ENCODE measurements around the gene FSD1L. TPM values are rescaled to one million over a fixed set of nuclear protein-coding genes. Genes with fewer than 3 reads are reported as not detected.

FSD1L gene
- total RNA-seq, 6 experiments from 2014 or later = 1.6 to 3.0 (median 2.4) TPM

DNA sequence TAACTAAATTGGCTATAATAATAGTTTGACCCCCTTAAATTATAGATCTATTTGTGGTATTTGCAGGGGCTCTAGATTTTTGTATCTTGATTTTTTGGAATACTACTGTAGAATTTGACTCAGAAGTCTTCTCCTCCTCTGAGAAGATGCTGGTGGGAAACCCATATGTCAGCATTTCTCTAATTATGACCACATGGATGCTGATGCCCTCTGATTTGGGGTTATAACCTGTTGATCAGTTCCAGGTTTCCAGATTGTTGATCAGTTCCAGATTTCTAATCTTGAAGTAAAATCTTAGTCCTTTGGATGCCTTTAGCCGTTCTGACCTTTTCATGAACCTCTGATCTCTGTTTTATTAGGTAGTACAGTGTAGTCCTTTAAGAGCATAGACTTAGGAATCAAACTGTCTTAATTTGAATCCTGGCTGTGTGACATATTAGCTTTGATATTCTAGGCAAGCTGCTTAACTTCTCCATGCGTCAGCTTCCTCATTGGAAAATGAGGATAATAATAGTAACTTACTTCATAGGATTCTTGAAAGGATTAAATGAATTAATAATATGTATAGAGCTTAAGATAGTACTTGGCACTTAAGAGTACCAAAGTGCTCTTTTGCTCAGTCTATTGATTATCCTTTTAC lies 8.1 kb downstream of the FSD1L start:
- no peaks in the 10 kb centered on the region for H3K27me3 Mint-ChIP-seq (ENCODE audit: insufficient read depth)
- peak overlapping the region; percentile 28 for H3K27ac Mint-ChIP-seq
- TF ChIP-seq, protein P1, sequence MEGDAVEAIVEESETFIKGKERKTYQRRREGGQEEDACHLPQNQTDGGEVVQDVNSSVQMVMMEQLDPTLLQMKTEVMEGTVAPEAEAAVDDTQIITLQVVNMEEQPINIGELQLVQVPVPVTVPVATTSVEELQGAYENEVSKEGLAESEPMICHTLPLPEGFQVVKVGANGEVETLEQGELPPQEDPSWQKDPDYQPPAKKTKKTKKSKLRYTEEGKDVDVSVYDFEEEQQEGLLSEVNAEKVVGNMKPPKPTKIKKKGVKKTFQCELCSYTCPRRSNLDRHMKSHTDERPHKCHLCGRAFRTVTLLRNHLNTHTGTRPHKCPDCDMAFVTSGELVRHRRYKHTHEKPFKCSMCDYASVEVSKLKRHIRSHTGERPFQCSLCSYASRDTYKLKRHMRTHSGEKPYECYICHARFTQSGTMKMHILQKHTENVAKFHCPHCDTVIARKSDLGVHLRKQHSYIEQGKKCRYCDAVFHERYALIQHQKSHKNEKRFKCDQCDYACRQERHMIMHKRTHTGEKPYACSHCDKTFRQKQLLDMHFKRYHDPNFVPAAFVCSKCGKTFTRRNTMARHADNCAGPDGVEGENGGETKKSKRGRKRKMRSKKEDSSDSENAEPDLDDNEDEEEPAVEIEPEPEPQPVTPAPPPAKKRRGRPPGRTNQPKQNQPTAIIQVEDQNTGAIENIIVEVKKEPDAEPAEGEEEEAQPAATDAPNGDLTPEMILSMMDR (IDR thresholded peaks at IDR 0.05) = no peak
- H3K36me3 Mint-ChIP-seq (ENCODE audit: low read depth) = peaks cover 13% of the 10 kb centered on the region
- DNase-seq = peak; percentile 20
- peaks cover 67% of the 10 kb centered on the region for H3K4me1 Mint-ChIP-seq (ENCODE audit: low read depth)
- no peak overlapping the region for H3K4me3 Mint-ChIP-seq
- peaks cover 6% of the 10 kb centered on the region; the same call in 1 of the 2 replicates for H3K9me3 Mint-ChIP-seq

DNA sequence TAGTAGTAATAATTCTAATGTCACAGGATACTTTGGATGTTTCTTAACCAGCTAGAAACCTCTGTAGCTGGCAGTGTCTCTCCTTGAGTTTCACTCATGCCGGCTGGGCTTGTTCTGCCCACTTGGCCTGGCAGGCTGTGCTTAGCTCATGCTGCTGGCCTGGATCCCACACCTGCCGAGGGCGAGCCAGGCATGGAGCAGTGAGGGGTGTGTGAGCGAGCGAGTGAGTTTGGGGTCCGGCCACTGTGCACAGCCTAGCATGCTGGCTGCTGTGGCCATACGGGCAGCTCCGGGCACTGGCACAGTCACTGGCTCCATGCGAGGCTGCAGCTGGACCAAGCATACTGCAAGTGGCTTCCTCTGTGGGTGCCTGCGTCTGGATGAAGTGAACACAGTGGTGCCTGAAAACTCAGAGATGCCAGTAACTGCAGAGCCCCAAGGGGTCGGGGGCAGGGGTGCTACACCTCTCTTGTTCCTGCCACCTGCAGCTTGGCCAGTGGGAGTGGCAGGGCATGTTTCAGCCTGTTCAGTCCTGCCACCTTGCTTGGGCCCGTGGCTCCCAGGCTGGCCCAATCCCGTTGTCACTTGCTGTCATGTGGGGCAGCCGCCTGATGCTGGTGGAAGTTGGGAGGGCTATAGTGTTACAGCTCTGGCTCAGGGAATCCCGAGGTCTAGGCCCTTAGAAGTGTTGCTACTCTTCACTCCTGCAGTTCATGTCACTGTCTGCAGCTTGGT lies 9.9 kb downstream of the FSD1L start:
- H3K36me3 Mint-ChIP-seq (ENCODE audit: low read depth) = peaks cover 13% of the 10 kb centered on the region
- TF ChIP-seq, protein P1 (IDR thresholded peaks at IDR 0.05) = no peak

DNA sequence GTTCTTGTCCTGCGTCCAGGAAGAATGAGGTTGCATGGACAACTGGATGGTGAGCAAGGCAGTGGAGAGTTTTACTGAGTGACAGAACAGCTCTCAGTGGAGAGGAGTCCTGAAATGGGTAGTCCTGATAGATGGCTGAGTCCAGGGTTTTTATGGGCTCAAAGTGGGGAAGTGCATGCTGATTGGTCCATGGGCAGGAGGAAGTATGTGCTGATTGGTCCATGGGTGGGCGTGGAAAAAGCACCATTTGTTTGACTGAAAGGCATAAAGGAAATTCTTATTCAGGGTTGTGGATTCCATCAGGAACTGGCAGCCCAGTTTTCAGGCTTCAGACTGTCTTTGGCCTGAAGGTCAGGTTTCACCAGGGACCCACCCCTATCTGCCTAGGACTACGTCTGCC lies 10.6 kb downstream of the FSD1L start:
- TF ChIP-seq, protein P1 (IDR thresholded peaks at IDR 0.05) = no peak
- no peak overlapping the region for H3K4me3 Mint-ChIP-seq

More for the DNA sequence above, 9.9 kb downstream of the FSD1L start:
- no peak overlapping the region for H3K27ac Mint-ChIP-seq
- H3K4me1 Mint-ChIP-seq (ENCODE audit: low read depth) = peaks cover 50% of the 10 kb centered on the region
- no peak overlapping the region for H3K4me3 Mint-ChIP-seq
- H3K9me3 Mint-ChIP-seq = peaks cover 6% of the 10 kb centered on the region; the same call in 1 of the 2 replicates
- DNase-seq = no peak
- H3K27me3 Mint-ChIP-seq (ENCODE audit: insufficient read depth) = no peaks in the 10 kb centered on the region

DNA sequence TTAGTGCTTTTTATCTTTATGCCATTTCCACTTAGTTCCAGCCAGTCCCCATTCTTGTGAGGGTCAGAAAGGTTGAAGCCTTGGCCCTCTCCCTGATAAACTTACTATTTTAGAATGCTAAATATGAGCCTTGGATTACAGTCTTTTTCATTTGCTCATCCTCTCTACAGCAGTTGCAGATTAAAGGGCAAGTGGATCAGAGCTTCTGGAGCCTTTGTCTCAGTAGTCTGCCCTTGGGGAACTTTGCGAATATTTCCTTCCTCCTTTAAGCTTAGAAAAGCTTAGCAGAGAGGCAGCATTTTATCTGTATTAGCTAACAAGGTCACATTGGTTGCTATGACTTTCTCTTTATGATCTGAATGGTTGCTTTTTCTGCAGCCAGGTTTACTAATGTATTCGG lies 11.5 kb downstream of the FSD1L start:
- peaks cover 48% of the 10 kb centered on the region for H3K4me1 Mint-ChIP-seq (ENCODE audit: low read depth)
- H3K9me3 Mint-ChIP-seq = peaks cover 6% of the 10 kb centered on the region; the same call in 1 of the 2 replicates
- H3K27me3 Mint-ChIP-seq (ENCODE audit: insufficient read depth) = no peaks in the 10 kb centered on the region
- peaks cover 19% of the 10 kb centered on the region for H3K36me3 Mint-ChIP-seq (ENCODE audit: low read depth)
- TF ChIP-seq, protein P1 (IDR thresholded peaks at IDR 0.05) = no peak
- DNase-seq = no peak
- no peak overlapping the region for H3K4me3 Mint-ChIP-seq
- H3K27ac Mint-ChIP-seq = no peak overlapping the region

More for the DNA sequence above, 10.6 kb downstream of the FSD1L start:
- Mint-ChIP-seq H3K27me3 (ENCODE audit: insufficient read depth) (no peaks in the 10 kb centered on the region), H3K36me3 (ENCODE audit: low read depth) (peaks cover 13% of the 10 kb centered on the region), H3K27ac (no peak overlapping the region), H3K4me1 (ENCODE audit: low read depth) (peaks cover 48% of the 10 kb centered on the region), H3K9me3 (peaks cover 6% of the 10 kb centered on the region; the same call in 1 of the 2 replicates)
- DNase-seq = no peak

DNA sequence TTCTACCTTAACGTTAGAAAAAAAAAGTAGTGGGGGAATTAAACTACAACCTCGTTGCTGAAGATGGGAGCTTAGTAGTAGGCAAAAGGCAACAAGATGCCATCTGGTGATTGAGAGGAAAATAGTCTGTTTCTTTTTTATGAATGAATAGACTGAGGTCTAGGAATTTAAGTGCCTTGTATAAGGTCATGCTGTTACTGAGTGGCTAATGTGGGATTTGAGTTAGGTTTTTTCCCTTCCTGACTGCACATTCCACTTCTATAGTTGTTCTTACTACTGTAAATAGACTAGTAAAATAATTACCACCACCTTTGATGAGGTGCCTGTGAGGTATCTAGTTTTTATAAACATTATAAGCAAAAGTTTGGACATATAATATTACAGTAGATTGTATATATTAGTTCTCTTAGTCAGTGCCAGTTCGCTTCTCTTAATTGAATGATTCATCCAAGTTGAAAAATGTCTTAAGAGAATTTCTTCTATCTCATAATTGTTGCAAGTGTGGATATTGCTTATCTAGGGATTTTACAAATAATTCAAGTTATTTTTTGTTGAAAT lies 19.1 kb downstream of the FSD1L start:
- peak overlapping the region; percentile 59 for H3K27ac Mint-ChIP-seq
- H3K4me3 Mint-ChIP-seq = no peak overlapping the region
- no peak for DNase-seq
- TF ChIP-seq, protein P1 (IDR thresholded peaks at IDR 0.05) = no peak
- peaks cover 54% of the 10 kb centered on the region for H3K36me3 Mint-ChIP-seq (ENCODE audit: low read depth)
- no peaks in the 10 kb centered on the region for H3K27me3 Mint-ChIP-seq (ENCODE audit: insufficient read depth)
- peaks cover 24% of the 10 kb centered on the region for H3K4me1 Mint-ChIP-seq (ENCODE audit: low read depth)
- no peaks in the 10 kb centered on the region for H3K9me3 Mint-ChIP-seq
